ENCODE measurements around the gene OR4N5.

Gene OR4N5

DNA sequence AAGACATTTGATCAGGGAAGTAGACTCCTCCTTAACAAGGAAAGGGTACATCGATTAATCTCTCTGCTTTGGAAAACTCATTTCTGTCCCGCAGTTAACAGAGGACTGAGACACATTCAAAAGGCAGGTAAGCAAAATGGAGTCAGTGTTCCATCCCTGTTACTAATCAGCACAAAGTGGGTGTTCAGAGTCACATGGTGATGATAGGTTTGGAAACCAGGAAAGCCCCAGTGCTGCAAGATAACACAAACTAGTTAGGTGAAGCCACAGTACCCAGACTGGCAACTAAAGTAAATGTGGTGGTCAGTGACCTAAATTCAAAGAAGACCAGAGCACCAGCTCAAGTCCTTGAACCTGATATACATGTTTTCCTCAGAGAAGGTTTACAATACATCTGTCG, 26.3 kb upstream of the OR4N5 start:
- no peak for ATAC-seq (ENCODE audit: low read depth)

DNA sequence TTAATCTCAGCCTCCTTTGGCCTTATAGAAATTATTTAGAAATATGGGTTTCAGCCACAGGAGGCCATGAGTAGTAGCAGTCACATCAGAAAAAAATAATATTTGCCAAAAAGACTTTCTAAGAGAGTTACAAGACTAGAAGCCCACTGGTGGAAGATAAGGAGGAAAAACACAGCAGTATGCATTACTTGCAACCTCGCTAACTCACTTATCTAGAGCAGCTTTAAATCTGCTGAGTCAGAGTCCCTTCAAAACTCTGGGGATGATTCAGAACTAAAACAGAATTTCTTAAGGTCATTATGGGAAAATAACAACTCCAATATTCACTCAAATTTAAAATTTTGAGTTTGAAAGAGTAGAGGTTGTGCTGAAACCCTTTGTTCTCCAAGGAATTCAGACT, 21.9 kb upstream of the OR4N5 start:
- no peak for ATAC-seq (ENCODE audit: low read depth)
- TF ChIP-seq, protein P1, sequence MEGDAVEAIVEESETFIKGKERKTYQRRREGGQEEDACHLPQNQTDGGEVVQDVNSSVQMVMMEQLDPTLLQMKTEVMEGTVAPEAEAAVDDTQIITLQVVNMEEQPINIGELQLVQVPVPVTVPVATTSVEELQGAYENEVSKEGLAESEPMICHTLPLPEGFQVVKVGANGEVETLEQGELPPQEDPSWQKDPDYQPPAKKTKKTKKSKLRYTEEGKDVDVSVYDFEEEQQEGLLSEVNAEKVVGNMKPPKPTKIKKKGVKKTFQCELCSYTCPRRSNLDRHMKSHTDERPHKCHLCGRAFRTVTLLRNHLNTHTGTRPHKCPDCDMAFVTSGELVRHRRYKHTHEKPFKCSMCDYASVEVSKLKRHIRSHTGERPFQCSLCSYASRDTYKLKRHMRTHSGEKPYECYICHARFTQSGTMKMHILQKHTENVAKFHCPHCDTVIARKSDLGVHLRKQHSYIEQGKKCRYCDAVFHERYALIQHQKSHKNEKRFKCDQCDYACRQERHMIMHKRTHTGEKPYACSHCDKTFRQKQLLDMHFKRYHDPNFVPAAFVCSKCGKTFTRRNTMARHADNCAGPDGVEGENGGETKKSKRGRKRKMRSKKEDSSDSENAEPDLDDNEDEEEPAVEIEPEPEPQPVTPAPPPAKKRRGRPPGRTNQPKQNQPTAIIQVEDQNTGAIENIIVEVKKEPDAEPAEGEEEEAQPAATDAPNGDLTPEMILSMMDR (IDR thresholded peaks at IDR 0.05; ENCODE audit: poor library complexity, severe bottlenecking): no peak
- Histone ChIP-seq H3K4me3 (ENCODE audit: severe bottlenecking) (no peak overlapping the region), H3K27me3 (ENCODE audit: insufficient read depth, poor library complexity, severe bottlenecking) (peaks cover 10% of the 10 kb centered on the region), H3K4me1 (ENCODE audit: insufficient read depth, poor library complexity, severe bottlenecking) (no peaks in the 10 kb centered on the region), H3K9me3 (ENCODE audit: severe bottlenecking) (no peaks in the 10 kb centered on the region), H3K36me3 (ENCODE audit: low read depth) (no peaks in the 10 kb centered on the region), H3K27ac (ENCODE audit: poor library complexity, severe bottlenecking) (no peak overlapping the region)
- DNase-seq (ENCODE audit: low spot score): no peak

More for the DNA sequence above, 26.3 kb upstream of the OR4N5 start:
- TF ChIP-seq, protein P1 (IDR thresholded peaks at IDR 0.05; ENCODE audit: poor library complexity, severe bottlenecking): no peak
- no peak overlapping the region for H3K4me3 ChIP-seq (ENCODE audit: severe bottlenecking)
- DNase-seq (ENCODE audit: low spot score): no peak
- no peaks in the 10 kb centered on the region for H3K4me1 ChIP-seq (ENCODE audit: insufficient read depth, poor library complexity, severe bottlenecking)
- H3K27me3 ChIP-seq (ENCODE audit: insufficient read depth, poor library complexity, severe bottlenecking): peaks cover 16% of the 10 kb centered on the region
- no peak overlapping the region for H3K27ac ChIP-seq (ENCODE audit: poor library complexity, severe bottlenecking)
- H3K36me3 ChIP-seq (ENCODE audit: low read depth): no peaks in the 10 kb centered on the region
- H3K9me3 ChIP-seq (ENCODE audit: severe bottlenecking): no peaks in the 10 kb centered on the region

DNA sequence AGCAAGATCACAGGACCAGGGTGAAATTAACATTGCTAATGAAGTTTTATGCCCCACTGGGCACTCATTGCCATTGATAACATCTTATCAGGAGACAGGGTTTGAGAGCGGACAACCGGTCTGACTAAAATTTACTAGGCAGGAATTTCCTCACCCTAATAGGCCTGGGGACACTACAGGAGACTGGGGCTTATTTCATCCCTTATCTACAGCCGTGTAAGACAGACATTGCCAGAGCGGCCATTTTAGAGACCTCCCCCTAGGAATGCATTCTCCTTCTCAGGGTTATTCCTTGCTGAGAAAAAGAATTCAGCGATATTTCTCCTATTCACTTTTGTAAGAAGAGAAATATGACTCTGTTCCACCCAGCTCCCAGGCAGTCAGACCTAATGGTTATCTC, 19.8 kb upstream of the OR4N5 start:
- TF ChIP-seq, protein P1 (IDR thresholded peaks at IDR 0.05; ENCODE audit: poor library complexity, severe bottlenecking): no peak
- no peaks in the 10 kb centered on the region for H3K9me3 ChIP-seq (ENCODE audit: severe bottlenecking)
- no peak overlapping the region for H3K27ac ChIP-seq (ENCODE audit: poor library complexity, severe bottlenecking)
- DNase-seq (ENCODE audit: low spot score) (no peak), ATAC-seq (ENCODE audit: low read depth) (no peak)
- peaks cover 14% of the 10 kb centered on the region for H3K27me3 ChIP-seq (ENCODE audit: insufficient read depth, poor library complexity, severe bottlenecking)
- no peaks in the 10 kb centered on the region for H3K36me3 ChIP-seq (ENCODE audit: low read depth)
- H3K4me3 ChIP-seq (ENCODE audit: severe bottlenecking): no peak overlapping the region
- no peaks in the 10 kb centered on the region for H3K4me1 ChIP-seq (ENCODE audit: insufficient read depth, poor library complexity, severe bottlenecking)

DNA sequence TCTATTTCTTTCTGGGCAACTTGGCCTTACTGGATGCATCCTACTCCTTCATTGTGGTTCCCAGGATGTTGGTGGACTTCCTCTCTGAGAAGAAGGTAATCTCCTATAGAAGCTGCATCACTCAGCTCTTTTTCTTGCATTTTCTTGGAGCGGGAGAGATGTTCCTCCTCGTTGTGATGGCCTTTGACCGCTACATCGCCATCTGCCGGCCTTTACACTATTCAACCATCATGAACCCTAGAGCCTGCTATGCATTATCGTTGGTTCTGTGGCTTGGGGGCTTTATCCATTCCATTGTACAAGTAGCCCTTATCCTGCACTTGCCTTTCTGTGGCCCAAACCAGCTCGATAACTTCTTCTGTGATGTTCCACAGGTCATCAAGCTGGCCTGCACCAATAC, 5.3 kb downstream of the OR4N5 start:
- Histone ChIP-seq H3K27me3 (ENCODE audit: insufficient read depth, poor library complexity, severe bottlenecking) (peaks cover 29% of the 10 kb centered on the region), H3K9me3 (ENCODE audit: severe bottlenecking) (no peaks in the 10 kb centered on the region), H3K27ac (ENCODE audit: poor library complexity, severe bottlenecking) (no peak overlapping the region), H3K36me3 (ENCODE audit: low read depth) (no peaks in the 10 kb centered on the region), H3K4me1 (ENCODE audit: insufficient read depth, poor library complexity, severe bottlenecking) (no peaks in the 10 kb centered on the region), H3K4me3 (ENCODE audit: severe bottlenecking) (no peak overlapping the region)
- no peak for ATAC-seq (ENCODE audit: low read depth)
- DNase-seq (ENCODE audit: low spot score): no peak
- TF ChIP-seq, protein P1 (IDR thresholded peaks at IDR 0.05; ENCODE audit: poor library complexity, severe bottlenecking): peak; percentile 26

DNA sequence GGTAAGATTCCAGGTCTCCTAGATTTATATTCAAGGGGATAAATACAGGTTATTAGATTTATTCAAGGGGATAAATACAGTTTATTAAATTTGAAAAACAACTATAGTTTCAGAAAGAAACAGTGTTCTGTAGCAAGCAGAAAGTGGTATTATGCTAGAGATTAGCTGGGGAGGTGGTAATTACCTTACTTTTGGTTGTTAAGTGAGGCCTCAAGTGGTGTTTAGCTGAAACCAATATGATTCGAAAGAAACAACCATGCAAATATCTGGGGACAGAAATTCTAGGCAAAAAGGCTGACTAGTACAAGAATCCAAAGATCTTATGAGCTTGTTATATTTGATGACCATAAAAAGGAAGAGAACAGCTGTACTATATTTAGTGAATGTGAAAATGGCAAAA, 6.2 kb downstream of the OR4N5 start:
- H3K4me3 ChIP-seq (ENCODE audit: severe bottlenecking): no peak overlapping the region
- H3K27ac ChIP-seq (ENCODE audit: poor library complexity, severe bottlenecking): no peak overlapping the region
- no peaks in the 10 kb centered on the region for H3K36me3 ChIP-seq (ENCODE audit: low read depth)
- H3K9me3 ChIP-seq (ENCODE audit: severe bottlenecking): no peaks in the 10 kb centered on the region
- no peaks in the 10 kb centered on the region for H3K4me1 ChIP-seq (ENCODE audit: insufficient read depth, poor library complexity, severe bottlenecking)
- DNase-seq (ENCODE audit: low spot score): no peak
- TF ChIP-seq, protein P1 (IDR thresholded peaks at IDR 0.05; ENCODE audit: poor library complexity, severe bottlenecking): no peak
- peaks cover 23% of the 10 kb centered on the region for H3K27me3 ChIP-seq (ENCODE audit: insufficient read depth, poor library complexity, severe bottlenecking)
- ATAC-seq (ENCODE audit: low read depth): no peak
